Measurements from ENCODE around the gene USP48.

- TF ChIP-seq, protein P1, sequence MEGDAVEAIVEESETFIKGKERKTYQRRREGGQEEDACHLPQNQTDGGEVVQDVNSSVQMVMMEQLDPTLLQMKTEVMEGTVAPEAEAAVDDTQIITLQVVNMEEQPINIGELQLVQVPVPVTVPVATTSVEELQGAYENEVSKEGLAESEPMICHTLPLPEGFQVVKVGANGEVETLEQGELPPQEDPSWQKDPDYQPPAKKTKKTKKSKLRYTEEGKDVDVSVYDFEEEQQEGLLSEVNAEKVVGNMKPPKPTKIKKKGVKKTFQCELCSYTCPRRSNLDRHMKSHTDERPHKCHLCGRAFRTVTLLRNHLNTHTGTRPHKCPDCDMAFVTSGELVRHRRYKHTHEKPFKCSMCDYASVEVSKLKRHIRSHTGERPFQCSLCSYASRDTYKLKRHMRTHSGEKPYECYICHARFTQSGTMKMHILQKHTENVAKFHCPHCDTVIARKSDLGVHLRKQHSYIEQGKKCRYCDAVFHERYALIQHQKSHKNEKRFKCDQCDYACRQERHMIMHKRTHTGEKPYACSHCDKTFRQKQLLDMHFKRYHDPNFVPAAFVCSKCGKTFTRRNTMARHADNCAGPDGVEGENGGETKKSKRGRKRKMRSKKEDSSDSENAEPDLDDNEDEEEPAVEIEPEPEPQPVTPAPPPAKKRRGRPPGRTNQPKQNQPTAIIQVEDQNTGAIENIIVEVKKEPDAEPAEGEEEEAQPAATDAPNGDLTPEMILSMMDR (IDR thresholded peaks at IDR 0.05) = no peak
- TF ChIP-seq POLR2AphosphoS5 (IDR thresholded peaks at IDR 0.05) = no peak
- TF ChIP-seq POLR2A (IDR thresholded peaks at IDR 0.05) = no peak
- TF ChIP-seq EP300 (IDR thresholded peaks at IDR 0.05) = no peak
Measured at GRCh38 chr1:21704145-21704544, 78.8 kb downstream of the USP48 start.
